Endometrial microvascular endothelial cells (primary cell): ENCODE data around the gene ADAMTS4. TPM values are rescaled to one million over a fixed set of nuclear protein-coding genes. Genes with fewer than 3 reads are reported as not detected.

Experiments used
- in situ Hi-C: cut with HindIII; loops from 2 replicates; pipeline ENCODE4 v1.10.0; 2017; ENCODE audit warnings: low sequenced_read_pairs, low pct_unique_long_range_greater_than_20kb; ENCODE audit errors: inconsistent ontology term
- total RNA-seq: library from RNA; depleted of rRNA; stranded (reverse); fragments of >200 nt; gene quantifications from one replicate; pipeline ENCODE4 v1.2.3, GENCODE V29; 2015; ENCODE audit errors: inconsistent ontology term

The ADAMTS4 gene
- total RNA-seq, 1 donor from 2014 or later: 17.7 TPM

DNA sequence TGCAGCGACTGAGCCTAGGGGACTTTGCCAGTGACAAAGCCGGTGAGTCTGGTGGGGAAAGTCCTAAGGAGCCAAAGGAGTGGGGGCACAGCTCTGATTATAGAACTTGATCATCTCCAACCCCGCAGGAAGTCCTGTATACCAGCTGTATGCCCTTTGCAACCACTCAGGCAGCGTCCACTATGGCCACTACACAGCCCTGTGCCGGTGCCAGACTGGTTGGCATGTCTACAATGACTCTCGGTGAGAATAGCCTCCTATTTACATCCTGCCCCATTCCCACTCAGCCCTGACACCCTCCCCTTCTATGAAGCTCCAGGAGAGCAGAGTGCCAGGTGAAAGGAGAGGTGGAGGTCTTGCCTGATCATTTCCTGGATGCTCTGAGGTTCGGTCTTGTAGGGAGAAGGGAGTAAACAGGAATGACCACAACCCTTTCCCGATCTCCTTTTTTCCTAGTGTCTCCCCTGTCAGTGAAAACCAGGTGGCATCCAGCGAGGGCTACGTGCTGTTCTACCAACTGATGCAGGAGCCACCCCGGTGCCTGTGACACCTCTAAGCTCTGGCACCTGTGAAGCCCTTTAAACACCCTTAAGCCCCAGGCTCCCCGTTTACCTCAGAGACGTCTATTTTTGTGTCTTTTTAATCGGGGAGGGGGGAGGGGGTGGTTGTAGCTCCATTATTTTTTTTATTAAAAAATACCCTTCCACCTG lies 33.8 kb downstream of the ADAMTS4 start:
- in situ Hi-C loops: no loop called here

DNA sequence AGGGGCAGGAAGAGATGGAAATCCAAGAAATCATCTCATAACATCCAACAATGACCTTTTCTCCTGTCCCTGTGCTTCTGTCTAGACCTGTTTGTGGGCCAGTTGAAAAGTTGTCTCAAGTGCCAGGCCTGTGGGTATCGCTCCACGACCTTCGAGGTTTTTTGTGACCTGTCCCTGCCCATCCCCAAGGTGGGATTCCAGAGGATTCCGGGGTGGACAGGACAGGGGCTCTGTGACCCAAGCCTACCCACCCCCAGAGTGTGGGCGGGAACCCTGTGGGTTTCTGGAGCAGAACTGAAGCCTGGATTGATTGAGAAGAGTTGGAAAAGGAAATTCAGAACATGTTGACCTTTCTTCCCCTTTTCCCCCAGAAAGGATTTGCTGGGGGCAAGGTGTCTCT lies 35.1 kb downstream of the ADAMTS4 start:
- in situ Hi-C loops: no loop called here

- in situ Hi-C loops: no loop called here
These were observed 36.0 kb downstream of the ADAMTS4 start for GRCh38 chr1:161162806-161163205.

- in situ Hi-C loops: no loop called here
These were observed 36.8 kb downstream of the ADAMTS4 start for GRCh38 chr1:161162052-161162451.

DNA sequence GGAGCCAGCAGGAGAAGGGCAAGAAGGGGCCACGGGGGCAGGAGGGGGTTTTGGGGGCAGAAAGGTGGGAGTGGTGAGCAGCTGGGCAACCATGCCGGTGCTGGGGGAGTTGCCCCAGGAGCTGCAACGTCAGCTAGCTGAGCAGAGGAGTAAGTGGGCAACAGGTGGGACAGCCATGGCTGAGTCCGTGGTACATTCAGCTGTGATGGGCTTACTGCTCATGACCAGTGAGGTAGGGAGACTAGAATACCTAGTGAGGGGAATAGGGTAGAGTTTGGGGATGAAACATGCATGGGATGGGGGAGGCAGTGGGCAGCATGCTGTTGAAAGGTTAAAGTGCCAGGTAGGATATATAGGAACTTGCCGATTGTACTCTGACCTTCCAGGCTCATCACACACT lies 37.2 kb downstream of the ADAMTS4 start:
- in situ Hi-C loops: no loop called here

DNA sequence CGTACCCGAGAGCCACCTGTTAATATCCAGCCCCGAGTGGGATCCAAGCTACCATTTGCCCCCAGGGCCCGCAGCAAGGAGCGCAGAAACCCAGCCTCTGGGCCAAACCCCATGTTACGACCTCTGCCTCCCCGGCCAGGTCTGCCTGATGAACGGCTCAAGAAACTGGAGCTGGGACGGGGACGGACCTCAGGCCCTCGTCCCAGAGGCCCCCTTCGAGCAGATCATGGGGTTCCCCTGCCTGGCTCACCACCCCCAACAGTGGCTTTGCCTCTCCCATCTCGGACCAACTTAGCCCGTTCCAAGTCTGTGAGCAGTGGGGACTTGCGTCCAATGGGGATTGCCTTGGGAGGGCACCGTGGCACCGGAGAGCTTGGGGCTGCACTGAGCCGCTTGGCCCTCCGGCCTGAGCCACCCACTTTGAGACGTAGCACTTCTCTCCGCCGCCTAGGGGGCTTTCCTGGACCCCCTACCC lies 38.1 kb downstream of the ADAMTS4 start:
- in situ Hi-C loops: no loop called here

- in situ Hi-C loops: no loop called here
These were observed 39.0 kb downstream of the ADAMTS4 start for GRCh38 chr1:161159913-161160243.

DNA sequence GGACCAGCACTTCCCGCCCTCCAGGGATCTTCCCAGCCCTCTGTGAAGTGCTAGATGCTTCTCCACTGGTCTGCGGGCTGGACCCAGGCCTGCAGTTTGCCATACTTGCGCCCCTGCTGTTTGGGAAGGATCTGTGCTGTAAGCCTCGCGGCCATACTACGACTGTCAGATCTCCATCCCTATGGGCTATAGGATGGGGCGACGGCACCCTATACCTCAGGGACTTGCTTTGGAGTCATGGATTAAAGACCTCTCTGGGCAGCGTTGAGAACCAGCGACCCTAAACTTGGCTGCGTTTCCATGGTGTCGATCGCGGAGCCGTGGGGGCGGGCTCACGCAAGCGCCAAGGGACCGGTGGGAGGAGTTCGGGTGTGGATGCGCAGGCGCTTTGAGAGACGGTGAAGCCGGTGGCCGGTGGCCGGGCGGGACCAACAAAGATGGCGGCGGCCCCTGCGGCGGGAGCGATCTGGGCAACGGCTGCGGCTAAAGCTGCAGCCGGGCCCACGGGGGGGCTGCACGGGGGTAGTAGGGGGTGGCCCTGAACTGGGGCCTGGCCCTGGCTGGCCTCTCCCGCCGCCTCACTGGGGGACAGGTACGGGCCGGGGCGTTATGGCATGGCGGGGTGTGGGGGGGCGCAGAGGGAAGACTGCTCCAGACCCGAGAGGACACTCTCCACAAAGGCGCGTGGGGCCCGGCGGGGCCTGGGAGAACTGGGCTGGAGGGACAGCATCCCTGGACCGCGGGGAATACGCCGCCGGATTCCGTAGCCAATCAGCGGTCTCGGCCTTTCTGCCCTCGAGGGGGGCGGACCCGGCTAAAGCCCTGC lies 39.6 kb downstream of the ADAMTS4 start, which contains the start of gene USP21:
TSS of gene USP21 (plus strand) at position 414 of the 826 bp plus-strand sequence. CDS start 1,141 bp downstream, outside the sequence.
- in situ Hi-C loops: no loop called here

DNA sequence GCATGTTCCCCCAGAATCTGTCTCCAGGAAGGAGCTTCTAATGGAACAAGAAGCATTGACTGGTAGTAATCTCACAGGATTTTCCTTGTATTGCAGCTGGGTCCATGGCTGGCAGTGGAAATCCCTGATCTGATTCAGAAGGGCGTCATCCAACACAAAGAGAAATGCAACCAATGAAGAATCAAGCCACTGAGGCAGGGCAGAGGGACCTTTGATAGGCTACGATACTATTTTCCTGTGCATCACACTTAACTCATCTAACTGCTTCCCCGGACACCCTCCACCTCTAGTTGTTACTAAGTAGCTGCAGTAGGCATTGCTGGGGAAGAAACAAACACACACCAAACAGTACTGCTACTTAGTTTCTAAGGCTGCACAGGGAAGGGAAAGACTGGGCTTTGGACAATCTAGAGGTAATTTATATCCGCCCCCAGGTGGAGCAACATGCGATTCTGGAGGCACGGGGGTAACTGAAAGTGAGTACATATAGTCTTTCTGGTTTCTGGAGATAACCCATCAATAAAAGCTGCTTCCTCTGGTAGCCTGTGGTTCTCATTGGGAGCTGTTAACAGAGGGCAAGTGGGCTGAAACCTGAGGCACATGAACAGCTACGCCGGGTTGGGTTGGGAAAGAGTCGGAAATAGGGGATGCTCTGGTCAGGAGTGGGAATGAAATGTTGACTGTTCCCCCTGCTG lies 40.4 kb downstream of the ADAMTS4 start:
- in situ Hi-C loops: no loop called here

DNA sequence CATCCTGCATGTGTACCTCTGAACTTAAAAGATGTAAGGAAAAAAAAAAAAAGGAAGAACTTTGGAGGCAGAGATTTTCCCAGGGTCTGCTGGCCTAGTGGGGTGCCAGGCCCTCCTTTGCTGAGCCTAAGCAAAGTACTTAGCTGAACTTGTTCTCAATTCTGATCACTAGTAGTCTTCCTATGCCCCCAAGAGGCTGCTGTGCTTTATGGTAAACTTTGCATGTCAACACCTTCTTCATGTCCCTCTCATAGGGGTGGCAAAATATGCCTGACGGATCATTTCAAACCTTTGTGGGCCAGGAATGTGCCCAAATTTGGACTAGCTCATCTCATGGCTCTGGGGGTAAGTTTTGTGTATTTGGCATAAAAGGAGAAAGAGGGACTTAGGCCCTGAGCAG lies 41.0 kb downstream of the ADAMTS4 start:
- in situ Hi-C loops: no loop called here

DNA sequence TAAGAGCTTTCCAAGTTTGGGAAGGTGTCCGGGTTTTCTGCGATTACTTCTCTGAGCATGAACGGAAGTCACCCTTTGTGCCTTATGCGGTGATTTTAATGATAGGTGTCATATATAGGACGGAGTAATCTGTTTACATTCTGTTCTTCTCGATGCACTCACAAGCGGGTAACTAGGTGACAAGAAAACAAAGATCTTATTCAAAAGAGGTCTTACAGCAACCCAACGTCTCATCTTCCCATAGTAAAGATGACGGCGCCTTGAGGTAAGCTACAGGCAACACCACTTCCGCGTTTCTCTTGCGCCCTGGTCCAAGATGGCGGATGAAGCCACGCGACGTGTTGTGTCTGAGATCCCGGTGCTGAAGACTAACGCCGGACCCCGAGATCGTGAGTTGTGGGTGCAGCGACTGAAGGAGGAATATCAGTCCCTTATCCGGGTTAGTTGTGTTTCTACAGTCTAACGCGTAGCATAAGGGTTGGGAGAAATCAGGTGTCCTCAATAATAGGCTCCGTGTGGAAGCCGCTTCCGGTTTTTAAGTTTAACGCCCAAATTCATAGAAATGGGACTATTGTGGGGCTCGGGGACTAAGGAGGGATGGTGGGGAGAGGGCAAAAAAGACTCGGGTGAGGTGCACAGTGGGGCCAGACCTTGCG lies 45.0 kb downstream of the ADAMTS4 start, which contains the start of gene UFC1:
TSS of gene UFC1 (plus strand) at position 297 of the 656 bp plus-strand sequence. CDS start at position 317, 20 bp downstream.
- in situ Hi-C loops: no loop called here

DNA sequence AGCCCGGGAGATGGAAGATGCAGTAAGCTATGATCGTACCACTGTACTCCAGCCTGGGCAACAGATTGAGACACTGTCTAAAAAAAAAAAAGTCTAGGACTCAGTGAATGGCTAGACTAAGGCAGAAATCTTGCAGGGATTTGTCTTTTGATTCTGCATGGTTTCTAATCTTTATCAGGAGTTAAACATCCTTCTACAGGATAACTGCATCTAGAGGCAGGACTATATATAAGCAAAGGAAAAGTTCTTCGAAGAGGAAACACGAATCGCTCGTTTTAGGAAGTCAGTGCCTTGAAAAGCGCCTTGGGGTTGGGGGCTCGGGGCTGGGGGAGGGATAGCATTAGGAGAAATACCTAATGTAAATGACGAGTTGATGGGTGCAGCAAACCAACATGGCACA lies 45.7 kb downstream of the ADAMTS4 start:
- in situ Hi-C loops: no loop called here

GRCh38 chr1:161145832-161146231 lies 53.0 kb downstream of the ADAMTS4 start:
- in situ Hi-C loops: no loop called here

GRCh38 chr1:161140755-161141400 lies 58.0 kb downstream of the ADAMTS4 start:
- in situ Hi-C loops: no loop called here

- in situ Hi-C loops: no loop called here
These were observed 59.1 kb downstream of the ADAMTS4 start for GRCh38 chr1:161139766-161140165.

DNA sequence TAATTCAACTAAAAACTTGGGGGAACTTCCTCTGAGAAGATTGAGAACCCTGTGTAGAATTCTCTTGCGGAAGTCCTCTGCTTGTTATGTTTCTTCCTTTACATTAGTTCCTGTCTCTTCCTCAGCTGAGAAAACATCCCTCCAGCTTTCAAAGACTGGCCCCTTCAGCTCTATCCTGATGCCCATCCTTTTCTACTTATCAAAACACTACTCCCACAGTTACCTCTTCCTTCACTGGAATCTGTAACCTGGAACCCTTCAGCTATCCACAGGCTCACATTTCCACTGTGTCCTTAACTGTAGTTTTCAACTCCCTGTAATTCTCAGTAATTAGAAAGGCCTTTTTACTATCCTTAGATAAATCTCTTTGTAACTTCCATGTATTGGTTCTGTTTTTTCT lies 60.4 kb downstream of the ADAMTS4 start:
- in situ Hi-C loops: no loop called here

GRCh38 chr1:161137881-161138280 lies 61.0 kb downstream of the ADAMTS4 start:
- in situ Hi-C loops: no loop called here
